B cell (primary cell): ENCODE measurements around the gene HSPBAP1. TPM values are rescaled to one million over a fixed set of nuclear protein-coding genes. Genes with fewer than 3 reads are reported as not detected.

Source experiments
- ATAC-seq: fragments of 200-7000 bp; cut with Tn5 transposase; one replicate; pipeline ENCODE4 v1.10.0; 2021; ENCODE audit warnings: low read depth, mild to moderate bottlenecking, moderate number of reproducible peaks, moderate library complexity
- CTCF ChIA-PET: fragments of 350-600 bp; sonication (Branson Sonifier 250); formaldehyde crosslinking; loops from one replicate; lab custom pipeline; 2021; ENCODE audit warnings: antibody characterized with exemption, inconsistent platforms; lab: Charles Lee
- POLR2A ChIA-PET: fragments of 350-600 bp; sonication (Branson Sonifier 250); formaldehyde crosslinking; loops from one replicate; lab custom pipeline; 2021; ENCODE audit warnings: antibody characterized with exemption; lab: Charles Lee
- DNase-seq: peaks from one replicate; pipeline ENCODE4 v3.0.0; 2013
- H2AFZ ChIP-seq: 2 replicates; pipeline ENCODE4 v1.6.1; 2012; ENCODE audit warnings: mild to moderate bottlenecking, low read depth, low read length; ENCODE audit not compliant: insufficient read depth, poor library complexity, severe bottlenecking
- H3K27ac ChIP-seq, 2 donors: 1 replicate in 1 of 2; 2 replicates in 1 of 2; pipeline ENCODE4 v1.5.1; 2012 to 2013; ENCODE audit warnings: low read length in 2 of 2, mild to moderate bottlenecking in 2 of 2, moderate library complexity in 1 of 2
- H3K27me3 ChIP-seq, 4 experiments: fragments of 200-600 bp in 1 of 4; sonication (generic) in 1 of 4; replicated peaks in 1 of 4; 1 replicate in 2 of 4; 2 replicates in 2 of 4; pipeline versions ENCODE4 v1.6.1 to v1.7.0; 2013 to 2016; ENCODE audit warnings: low read length in 3 of 4, mild to moderate bottlenecking in 2 of 4, mixed read lengths in 1 of 4, moderate library complexity in 1 of 4; ENCODE audit not compliant: insufficient read depth in 4 of 4, control insufficient read depth in 3 of 4; ENCODE audit errors: control extremely low read depth in 1 of 4
- H3K36me3 ChIP-seq, 2 experiments: replicated peaks in 1 of 2; 1 replicate in 1 of 2; 2 replicates in 1 of 2; pipeline versions ENCODE4 v1.6.1 to v1.7.1; 2013; ENCODE audit warnings: low read length in 1 of 2; ENCODE audit not compliant: insufficient read depth in 2 of 2, control insufficient read depth in 1 of 2; ENCODE audit errors: control extremely low read depth in 1 of 2, extremely low read depth in 1 of 2
- H3K4me1 ChIP-seq, 2 donors: fragments of 200-600 bp in 1 of 2; sonication (generic) in 1 of 2; 1 replicate in 1 of 2; 2 replicates in 1 of 2; pipeline versions ENCODE4 v1.5.1 to v1.6.1; 2013 to 2017; ENCODE audit warnings: low read length in 2 of 2; ENCODE audit not compliant: control insufficient read depth in 2 of 2, insufficient read depth in 2 of 2
- H3K4me2 ChIP-seq: replicated peaks from 2 replicates; pipeline ENCODE3; 2012; ENCODE audit warnings: mild to moderate bottlenecking, low read depth, low read length; ENCODE audit not compliant: poor library complexity, severe bottlenecking
- H3K4me3 ChIP-seq, 5 experiments: fragments of 200-600 bp in 1 of 5; sonication (generic) in 1 of 5; 1 replicate in 3 of 5; 2 replicates in 2 of 5; pipeline versions ENCODE4 v1.5.1 to v1.7.0; 2011 to 2016; ENCODE audit warnings: low read length in 4 of 5, mild to moderate bottlenecking in 4 of 5, low read depth in 2 of 5, control low read depth in 1 of 5, moderate library complexity in 1 of 5; ENCODE audit not compliant: insufficient read depth in 1 of 5; ENCODE audit errors: control extremely low read depth in 1 of 5, extremely low read depth in 1 of 5
- H3K79me2 ChIP-seq: fragments of 200-600 bp; sonication (generic); one replicate; pipeline ENCODE4 v1.6.0; 2016; ENCODE audit warnings: low read length; ENCODE audit not compliant: control insufficient read depth, insufficient read depth
- H3K9ac ChIP-seq: fragments of 200-600 bp; sonication (generic); 2 replicates; pipeline ENCODE4 v1.6.1; 2017; ENCODE audit warnings: mild to moderate bottlenecking, low read length, moderate library complexity
- H3K9me3 ChIP-seq, 3 donors: one replicate each; pipeline versions ENCODE4 v1.6.1 to v1.7.1; 2013; ENCODE audit warnings: low read length in 2 of 3; ENCODE audit not compliant: control insufficient read depth in 2 of 3, insufficient read depth in 1 of 3; ENCODE audit errors: control extremely low read depth in 1 of 3
- H4K20me1 ChIP-seq: 2 replicates; pipeline ENCODE4 v1.6.0; 2012; ENCODE audit warnings: mild to moderate bottlenecking, low read length; ENCODE audit not compliant: insufficient read depth, control insufficient read depth, poor library complexity, severe bottlenecking
- H3K27ac Mint-ChIP-seq: one replicate; pipeline ENCODE4 v1.8.0; 2021; ENCODE audit warnings: mixed read lengths
- H3K27me3 Mint-ChIP-seq: one replicate; pipeline ENCODE4 v1.8.0; 2021; ENCODE audit warnings: mixed read lengths
- H3K4me1 Mint-ChIP-seq: one replicate; pipeline ENCODE4 v1.8.0; 2021; ENCODE audit warnings: mixed read lengths
- H3K4me3 Mint-ChIP-seq: one replicate; pipeline ENCODE4 v1.8.0; 2021; ENCODE audit warnings: mixed read lengths
- H3K9me3 Mint-ChIP-seq: one replicate; pipeline ENCODE4 v1.8.0; 2022; ENCODE audit warnings: mixed read lengths; ENCODE audit not compliant: insufficient read depth
- CTCF ChIP-seq: fragments of 200-600 bp; IDR thresholded peaks from one replicate; pipeline ENCODE4 v1.8.0; 2022; ENCODE audit warnings: antibody characterized with exemption, mild to moderate bottlenecking
- EZH2 ChIP-seq: IDR thresholded peaks from 2 replicates; pipeline ENCODE4 v1.6.1; 2012; ENCODE audit warnings: borderline replicate concordance, low read depth, mild to moderate bottlenecking, moderate library complexity, low read length; ENCODE audit not compliant: insufficient read depth, poor library complexity, severe bottlenecking
- WGBS: methylation state at CpG from one replicate; pipeline ENCODE4 v1.1.5; 2013; ENCODE audit warnings: missing lambda C conversion rate; ENCODE audit not compliant: insufficient coverage; 5-methylcytosine and 5-hydroxymethylcytosine counted together
- intact Hi-C: fragments of 100-400 bp; cut with micrococcal nuclease; formaldehyde crosslinking; loops from one replicate; pipeline ENCODE4 v1.10.0; 2022
- polyA plus RNA-seq: library from polyadenylated mRNA; depleted of rRNA; stranded (reverse); fragments of >200 nt; gene quantifications from 2 replicates; pipeline ENCODE4 v1.2.3, GENCODE V29; 2012
- total RNA-seq, 2 donors: library from RNA; stranded (reverse); fragments of 120-200 nt in 1 of 2; gene quantifications; 1 replicate in 1 of 2; 2 replicates in 1 of 2; pipeline versions ENCODE4 v1.2.3 to v1.2.4, GENCODE V29; 2013 to 2022

The HSPBAP1 gene
- total and polyA plus RNA-seq, 2 donors (not counting 1 experiment from before 2014, with no cell fraction given): 23.0 to 49.6 TPM

GRCh38 chr3:122755491-122755890 is 38.1 kb downstream of the HSPBAP1 start:
- Histone ChIP-seq H3K27me3 (no peaks in the 10 kb centered on the region), H3K4me3 (no peak overlapping the region), H3K4me2 (no peak overlapping the region), H3K4me1 (no peaks in the 10 kb centered on the region), H3K9ac (no peak overlapping the region), H4K20me1 (no peaks in the 10 kb centered on the region), H3K79me2 (no peaks in the 10 kb centered on the region), H2AFZ (no peak overlapping the region), H3K36me3 (peaks cover 18 to 36% of the 10 kb centered on the region in 2 experiments), H3K9me3 (no peaks in the 10 kb centered on the region), H3K27ac (no peak overlapping the region)
- DNase-seq: no peak
- no peak overlapping the region for H3K27ac Mint-ChIP-seq
- TF ChIP-seq CTCF: no peak
- TF ChIP-seq EZH2: no peak
- CTCF ChIA-PET: interaction anchor here (0.7 to 2.3 kb wide), 26 partner anchors 10 to 357 kb away, joined by 3 to 24 read pairs (median 4); partner anchors contain the start of genes HSPBAP1 and SEMA5B
- no peak overlapping the region for H3K4me3 Mint-ChIP-seq
- no CpG with 5 or more reads among the region's 2 CpGs for WGBS
- no peaks in the 10 kb centered on the region for H3K27me3 Mint-ChIP-seq
- intact Hi-C loops: loop anchor here (5.0 kb wide), 1 partner anchor 37 kb away; the partner anchor contains the start of gene HSPBAP1
- POLR2A ChIA-PET: interaction anchor here (0.7 to 1.5 kb wide), 2 partner anchors 38 to 446 kb away, joined by 3 to 4 read pairs; partner anchors contain the start of genes HSPBAP1 and SEC22A
- no peak for ATAC-seq
- no peaks in the 10 kb centered on the region for H3K9me3 Mint-ChIP-seq
- no peaks in the 10 kb centered on the region for H3K4me1 Mint-ChIP-seq

GRCh38 chr3:122754929-122755328 is 38.7 kb downstream of the HSPBAP1 start:
- ATAC-seq: peak; percentile 76

More at GRCh38 chr3:122754929-122755328, 38.7 kb downstream of the HSPBAP1 start:
- TF ChIP-seq EZH2 (no peak), CTCF (peak; percentile 76)
- Histone ChIP-seq H3K9ac (no peak overlapping the region), H3K36me3 (peaks cover 18 to 36% of the 10 kb centered on the region in 2 experiments), H2AFZ (no peak overlapping the region), H3K27me3 (no peaks in the 10 kb centered on the region), H4K20me1 (no peaks in the 10 kb centered on the region), H3K79me2 (no peaks in the 10 kb centered on the region), H3K4me1 (no peaks in the 10 kb centered on the region), H3K27ac (no peak overlapping the region), H3K4me2 (no peak overlapping the region), H3K9me3 (no peaks in the 10 kb centered on the region), H3K4me3 (no peak overlapping the region)
- no peaks in the 10 kb centered on the region for H3K4me1 Mint-ChIP-seq
- peak; percentile 69 for DNase-seq
- ChIA-PET POLR2A (interaction anchor here (0.7 to 1.5 kb wide), 2 partner anchors 39 to 447 kb away, joined by 3 to 4 read pairs; partner anchors contain the start of genes HSPBAP1 and SEC22A), CTCF (interaction anchor here (0.7 to 2.3 kb wide), 27 partner anchors 10 to 358 kb away, joined by 3 to 24 read pairs (median 4); partner anchors contain the start of genes HSPBAP1 and SEMA5B)
- 90% methylated on average over 3 of the region's 5 CpGs for WGBS
- no peak overlapping the region for H3K27ac Mint-ChIP-seq
- intact Hi-C loops: loop anchor here (5.0 kb wide), 2 partner anchors 37 to 502 kb away; partner anchors contain the start of gene HSPBAP1
- H3K27me3 Mint-ChIP-seq: no peaks in the 10 kb centered on the region
- no peaks in the 10 kb centered on the region for H3K9me3 Mint-ChIP-seq
- no peak overlapping the region for H3K4me3 Mint-ChIP-seq
